OCI-LY1 (cell line): ENCODE data around the gene ATXN7.

Source experiments
- H2AFZ ChIP-seq: fragments of 200-600 bp; sonication (generic), shearing (Covaris generic); 2 replicates; pipeline ENCODE4 v1.6.0; 2014; ENCODE audit warnings: antibody characterized with exemption, mild to moderate bottlenecking, low read length
- H3F3A ChIP-seq: fragments of 200-600 bp; sonication (generic), shearing (Covaris generic); 2 replicates; pipeline ENCODE4 v1.6.0; 2014; ENCODE audit warnings: mild to moderate bottlenecking, antibody characterized with exemption, low read length, moderate library complexity; ENCODE audit not compliant: insufficient read depth
- H3K27ac ChIP-seq: fragments of 200-600 bp; sonication (generic); 2 replicates; pipeline ENCODE4 v1.5.1; 2014; ENCODE audit warnings: low read length, mixed run types, mild to moderate bottlenecking, low read depth; ENCODE audit not compliant: poor library complexity, severe bottlenecking
- H3K27me3 ChIP-seq: fragments of 200-600 bp; sonication (generic); 2 replicates; pipeline ENCODE4 v1.6.0; 2014; ENCODE audit warnings: antibody characterized with exemption, mild to moderate bottlenecking, low read length, moderate library complexity; ENCODE audit not compliant: insufficient read depth
- H3K36me3 ChIP-seq: fragments of 200-600 bp; sonication (generic); 2 replicates; pipeline ENCODE4 v1.6.1; 2014; ENCODE audit warnings: mild to moderate bottlenecking, antibody characterized with exemption, low read length, moderate library complexity, mixed read lengths; ENCODE audit not compliant: insufficient read depth
- H3K4me1 ChIP-seq: fragments of 200-600 bp; sonication (generic); 2 replicates; pipeline ENCODE4 v1.5.1; 2014; ENCODE audit warnings: mild to moderate bottlenecking, low read length, moderate library complexity; ENCODE audit not compliant: insufficient read depth, severe bottlenecking
- H3K4me2 ChIP-seq: fragments of 200-600 bp; sonication (generic), shearing (Covaris generic); 2 replicates; pipeline ENCODE4 v1.6.1; 2014; ENCODE audit warnings: low read length
- H3K4me3 ChIP-seq: fragments of 200-600 bp; sonication (generic); 2 replicates; pipeline ENCODE4 v1.5.1; 2014; ENCODE audit warnings: low read length, low read depth, mild to moderate bottlenecking, mixed read lengths; ENCODE audit not compliant: poor library complexity, severe bottlenecking
- H3K79me2 ChIP-seq: fragments of 200-600 bp; shearing (Covaris generic); 2 replicates; pipeline ENCODE4 v1.6.1; 2016; ENCODE audit warnings: mixed run types, low read length, mixed read lengths; ENCODE audit not compliant: insufficient read depth
- H3K9ac ChIP-seq: fragments of 200-600 bp; sonication (generic), shearing (Covaris generic); 2 replicates; pipeline ENCODE4 v1.6.1; 2014; ENCODE audit warnings: mild to moderate bottlenecking, low read length, mixed read lengths
- H3K9me2 ChIP-seq: fragments of 200-600 bp; sonication (generic), shearing (Covaris generic); 2 replicates; pipeline ENCODE4 v1.6.1; 2014; ENCODE audit warnings: low read depth, mild to moderate bottlenecking, low read length, mixed read lengths
- H3K9me3 ChIP-seq: fragments of 200-600 bp; shearing (Covaris generic); 2 replicates; pipeline ENCODE4 v1.6.1; 2014; ENCODE audit warnings: low read length, mixed read lengths
- H4K20me1 ChIP-seq: fragments of 200-600 bp; sonication (generic), shearing (Covaris generic); 2 replicates; pipeline ENCODE4 v1.6.0; 2016; ENCODE audit warnings: mild to moderate bottlenecking, low read length; ENCODE audit not compliant: insufficient read depth
- EZH2 ChIP-seq: fragments of 200-600 bp; sonication (generic), shearing (Covaris generic); IDR thresholded peaks from 2 replicates; pipeline ENCODE4 v1.8.0; 2017; ENCODE audit warnings: borderline replicate concordance, mixed run types, mild to moderate bottlenecking, antibody characterized with exemption, low read length, moderate library complexity, mixed read lengths
- TF ChIP-seq, protein P1 (sequence below): fragments of 200-600 bp; sonication (generic), shearing (Covaris generic); IDR thresholded peaks from 2 replicates; pipeline ENCODE4 v1.5.1; 2017; ENCODE audit warnings: mild to moderate bottlenecking, antibody characterized with exemption, low read length, moderate library complexity, mixed read lengths

Gene ATXN7

DNA sequence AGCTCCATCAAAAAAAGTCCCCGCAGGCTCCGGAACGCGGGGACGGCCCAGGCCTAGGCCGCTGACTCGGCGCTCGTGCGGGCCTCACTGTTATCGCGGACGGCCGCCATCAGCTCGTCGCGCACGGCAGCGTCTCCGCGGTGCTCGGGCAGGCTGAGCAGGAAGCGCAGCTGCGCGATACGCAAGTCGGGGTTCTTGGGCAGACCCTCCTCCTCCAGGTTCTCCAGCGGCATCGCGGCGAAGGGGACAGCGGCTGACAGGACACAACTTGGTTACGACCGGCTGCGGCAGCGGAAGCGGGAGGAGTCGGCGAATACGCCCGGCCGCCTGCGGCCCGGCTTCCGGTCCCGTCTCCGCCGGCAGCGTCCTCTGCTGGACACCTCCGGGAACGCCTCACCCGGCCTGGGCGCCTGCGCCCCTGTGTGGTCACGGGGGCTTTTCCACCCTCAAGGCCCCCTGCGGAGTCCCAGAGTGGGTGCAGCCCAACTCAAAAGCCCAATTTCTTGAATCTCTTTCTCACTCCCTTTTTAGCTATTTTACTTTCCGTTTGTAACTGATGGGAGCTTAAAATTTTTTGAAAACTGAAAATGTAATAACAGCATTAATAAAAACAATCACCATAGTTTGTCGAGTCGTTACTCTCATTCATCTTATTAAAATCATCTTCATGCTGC is 159.7 kb downstream of the ATXN7 start, which contains the start of gene PSMD6:
Gene PSMD6 (minus strand): TSS at position 308 of the 674 bp plus-strand sequence. CDS start 75 bp downstream, at position 233.
- Histone ChIP-seq H3K9ac (peak within 1 kb of the TSS; percentile 86), H3K4me3 (peak within 1 kb of the TSS; percentile 92), H3K4me2 (peak within 1 kb of the TSS; percentile 77), H3K4me1 (peaks cover 30% of the 10 kb centered on the region), H3F3A (0 out of 2 replicates have a peak, but pooled peaks cover 2% of the 10 kb centered on the region), H4K20me1 (no peaks in the 10 kb centered on the region), H2AFZ (peak within 1 kb of the TSS; percentile 100), H3K79me2 (peaks cover 26% of the 10 kb centered on the region), H3K36me3 (peaks cover 40% of the 10 kb centered on the region), H3K27me3 (no peaks in the 10 kb centered on the region), H3K27ac (no peak within 1 kb of the TSS), H3K9me2 (no peaks in the 10 kb centered on the region), H3K9me3 (no peaks in the 10 kb centered on the region)
- no peak for TF ChIP-seq EZH2
- TF ChIP-seq, protein P1, sequence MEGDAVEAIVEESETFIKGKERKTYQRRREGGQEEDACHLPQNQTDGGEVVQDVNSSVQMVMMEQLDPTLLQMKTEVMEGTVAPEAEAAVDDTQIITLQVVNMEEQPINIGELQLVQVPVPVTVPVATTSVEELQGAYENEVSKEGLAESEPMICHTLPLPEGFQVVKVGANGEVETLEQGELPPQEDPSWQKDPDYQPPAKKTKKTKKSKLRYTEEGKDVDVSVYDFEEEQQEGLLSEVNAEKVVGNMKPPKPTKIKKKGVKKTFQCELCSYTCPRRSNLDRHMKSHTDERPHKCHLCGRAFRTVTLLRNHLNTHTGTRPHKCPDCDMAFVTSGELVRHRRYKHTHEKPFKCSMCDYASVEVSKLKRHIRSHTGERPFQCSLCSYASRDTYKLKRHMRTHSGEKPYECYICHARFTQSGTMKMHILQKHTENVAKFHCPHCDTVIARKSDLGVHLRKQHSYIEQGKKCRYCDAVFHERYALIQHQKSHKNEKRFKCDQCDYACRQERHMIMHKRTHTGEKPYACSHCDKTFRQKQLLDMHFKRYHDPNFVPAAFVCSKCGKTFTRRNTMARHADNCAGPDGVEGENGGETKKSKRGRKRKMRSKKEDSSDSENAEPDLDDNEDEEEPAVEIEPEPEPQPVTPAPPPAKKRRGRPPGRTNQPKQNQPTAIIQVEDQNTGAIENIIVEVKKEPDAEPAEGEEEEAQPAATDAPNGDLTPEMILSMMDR, result peak; percentile 98

DNA sequence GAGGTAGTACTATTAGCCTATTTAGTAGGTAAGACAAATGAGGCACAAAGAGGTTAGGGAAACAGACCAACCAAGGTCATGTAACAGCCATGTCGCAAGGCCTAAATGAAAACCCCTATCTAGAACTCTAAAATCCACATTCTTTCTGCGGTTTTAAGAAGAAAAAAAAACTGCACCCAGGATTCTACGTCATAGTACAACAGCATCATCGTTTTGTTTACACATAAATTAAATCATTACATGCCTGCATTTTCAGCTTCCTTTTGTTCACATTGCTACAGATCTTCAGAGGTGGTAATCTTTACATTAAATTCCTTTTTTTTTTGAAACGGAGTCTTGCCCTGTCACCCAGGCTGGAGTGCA is 160.2 kb downstream of the ATXN7 start:
- Histone ChIP-seq H3K27ac (no peak overlapping the region), H3K4me3 (peak overlapping the region; percentile 92), H3K36me3 (peaks cover 34% of the 10 kb centered on the region), H3K27me3 (no peaks in the 10 kb centered on the region), H3K9ac (peak overlapping the region; percentile 86), H3F3A (0 out of 2 replicates have a peak, but pooled peaks cover 2% of the 10 kb centered on the region), H3K4me1 (peaks cover 30% of the 10 kb centered on the region), H2AFZ (peak overlapping the region; percentile 100), H3K9me3 (no peaks in the 10 kb centered on the region), H3K9me2 (no peaks in the 10 kb centered on the region), H3K79me2 (peaks cover 26% of the 10 kb centered on the region), H3K4me2 (peak overlapping the region; percentile 62), H4K20me1 (no peaks in the 10 kb centered on the region)
- no peak for TF ChIP-seq EZH2
- TF ChIP-seq, protein P1, result no peak

DNA sequence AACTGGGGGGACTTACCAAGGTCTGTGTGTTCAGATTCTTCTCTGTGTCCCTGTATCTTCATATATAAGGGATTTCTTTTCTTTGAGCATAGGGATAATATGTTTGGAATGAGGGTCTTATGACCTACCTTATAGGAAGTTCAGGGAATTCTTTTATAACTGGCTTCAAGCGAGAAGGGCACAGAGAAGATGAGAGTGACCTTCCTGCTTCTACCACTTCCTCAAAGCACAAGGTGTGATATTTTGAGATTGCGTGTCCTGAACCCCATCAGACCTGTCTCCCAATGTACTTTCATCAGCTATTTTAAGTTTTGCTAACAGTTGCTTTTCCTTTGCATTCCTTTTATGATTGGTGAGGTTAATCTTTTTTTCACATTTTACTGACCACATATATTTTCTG is 162.7 kb downstream of the ATXN7 start:
- Histone ChIP-seq H2AFZ (no peak overlapping the region), H3K4me2 (no peak overlapping the region), H3F3A (no peaks in the 10 kb centered on the region), H3K27ac (no peak overlapping the region), H4K20me1 (no peaks in the 10 kb centered on the region), H3K79me2 (peaks cover 18% of the 10 kb centered on the region), H3K9ac (no peak overlapping the region), H3K4me3 (no peak overlapping the region), H3K9me2 (no peaks in the 10 kb centered on the region), H3K36me3 (peaks cover 10% of the 10 kb centered on the region; the same call in 1 of the 2 replicates), H3K27me3 (no peaks in the 10 kb centered on the region), H3K9me3 (no peaks in the 10 kb centered on the region), H3K4me1 (peaks cover 23% of the 10 kb centered on the region)
- no peak for TF ChIP-seq EZH2

DNA sequence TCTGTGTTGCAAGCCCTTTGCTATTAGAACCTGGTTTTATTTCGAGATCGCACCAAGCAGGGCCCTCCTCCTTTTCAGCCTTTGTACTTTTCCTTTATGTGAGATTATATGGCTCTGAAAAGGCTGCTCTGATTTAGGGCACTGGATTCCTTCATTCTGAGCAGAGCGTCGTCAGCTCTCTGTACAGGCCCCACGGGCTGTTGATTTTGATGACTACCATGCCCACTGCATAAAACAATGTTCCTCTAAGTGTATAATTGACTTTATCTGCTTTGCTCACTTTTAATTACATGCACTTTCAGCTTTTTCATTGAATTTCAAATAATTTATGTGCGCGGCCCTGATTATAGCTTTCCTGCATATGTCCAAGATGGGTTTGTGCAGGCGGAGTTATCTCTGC is 164.0 kb downstream of the ATXN7 start:
- TF ChIP-seq, protein P1, result no peak
- no peaks in the 10 kb centered on the region for H3K9me3 ChIP-seq
- no peak overlapping the region for H3K9ac ChIP-seq

More for the DNA sequence above, 164.0 kb downstream of the ATXN7 start:
- Histone ChIP-seq H3K27me3 (no peaks in the 10 kb centered on the region), H3K36me3 (no peaks in the 10 kb centered on the region), H3K4me3 (no peak overlapping the region), H3K79me2 (peaks cover 5% of the 10 kb centered on the region), H3K9me2 (no peaks in the 10 kb centered on the region), H3K4me2 (no peak overlapping the region), H3K4me1 (peaks cover 11% of the 10 kb centered on the region), H3K27ac (no peak overlapping the region), H3F3A (no peaks in the 10 kb centered on the region), H2AFZ (no peak overlapping the region), H4K20me1 (no peaks in the 10 kb centered on the region)
